ENCODE data around the gene RDH5.

- TF ChIP-seq EZH2 (IDR thresholded peaks at IDR 0.05; ENCODE audit: borderline replicate concordance, insufficient read depth, low read length, poor library complexity, severe bottlenecking) (no peak), POLR2AphosphoS5 (IDR thresholded peaks at IDR 0.05) (no peak), CTCF (IDR thresholded peaks at IDR 0.05; ENCODE audit: poor library complexity, severe bottlenecking) (no peak), RAD21 (conservative IDR thresholded peaks at IDR 0.05) (no peak), EP300 (conservative IDR thresholded peaks at IDR 0.05; ENCODE audit: poor library complexity, severe bottlenecking) (no peak)
Measured at GRCh38 chr12:55771736-55772135, 51.5 kb downstream of the RDH5 start.

All from neural cell (in vitro differentiated cells).